K562 (cell line): ENCODE results near the gene SLC25A21. TPM values are rescaled to one million over a fixed set of nuclear protein-coding genes. Genes with fewer than 3 reads are reported as not detected.

Experiments
- ATAC-seq: fragments of 200-7000 bp; cut with Tn5 transposase; 3 replicates; pipeline ENCODE4 v1.9.1; 2020; ENCODE audit warnings: moderate library complexity
- BruUV-seq: library from RNA; stranded (reverse); fragments of 400-500 nt; replicated peaks from 2 replicates; lab custom pipeline; 2021; lab: Mats Ljungman, UMichigan
- CTCF ChIA-PET: fragments of 300-600 bp; formaldehyde crosslinking; extraction: SDS; loops from one replicate; lab custom pipeline; 2021; ENCODE audit warnings: low intra/inter-chr PET ratio; lab: Yijun Ruan, JAX
- POLR2A ChIA-PET: fragments of 300-600, 350-650 bp; sonication (Branson Sonifier 250); formaldehyde crosslinking; extraction: SDS; loops from one replicate; lab custom pipeline; 2021; ENCODE audit warnings: antibody characterized with exemption, inconsistent platforms; lab: Yijun Ruan, JAX
- DNase-seq, 4 experiments: peaks; one replicate each; pipeline versions ENCODE4 v3.0.0 to v3.0.0-alpha.2; 2011 to 2018; ENCODE audit warnings: low spot score in 3 of 4, mixed read lengths in 3 of 4; ENCODE audit errors: extremely low read depth in 1 of 4
- FAIRE-seq: peaks from 2 replicates; lab custom pipeline; 2011; peaks lifted over from hg19 to GRCh38; lab: Jason Lieb, UNC
- H2AFZ ChIP-seq: 2 replicates; pipeline ENCODE4 v1.6.0; 2011; ENCODE audit warnings: low read depth, low read length, control low read depth, inconsistent platforms
- H3K27ac ChIP-seq: fragments of 200-600 bp; 3 replicates; pipeline ENCODE4 v1.8.0; 2011; ENCODE audit warnings: low read depth, mild to moderate bottlenecking, control low read depth, inconsistent platforms, low read length, moderate library complexity, mixed read lengths; ENCODE audit errors: extremely low read depth
- H3K27me3 ChIP-seq, 2 experiments: fragments of 300-600 bp in 1 of 2; 2 replicates in 1 of 2; 3 replicates in 1 of 2; pipeline versions ENCODE4 v1.6.0 to v1.8.0; 2011; ENCODE audit warnings: inconsistent platforms in 2 of 2, low read length in 2 of 2, mild to moderate bottlenecking in 1 of 2, mixed read lengths in 1 of 2, moderate library complexity in 1 of 2; ENCODE audit not compliant: control insufficient read depth in 2 of 2, insufficient read depth in 2 of 2
- H3K36me3 ChIP-seq: fragments of 300-600 bp; 3 replicates; pipeline ENCODE4 v1.8.0; 2011; ENCODE audit warnings: mild to moderate bottlenecking, low read length, inconsistent platforms; ENCODE audit not compliant: control insufficient read depth, insufficient read depth
- H3K4me1 ChIP-seq, 2 experiments: fragments of 200-600 bp in 1 of 2; replicated peaks in 1 of 2; 2 replicates in 1 of 2; 3 replicates in 1 of 2; pipeline versions ENCODE4 v1.5.1 to v1.8.0; 2011; ENCODE audit warnings: inconsistent platforms in 2 of 2, low read length in 2 of 2, mild to moderate bottlenecking in 1 of 2, mixed read lengths in 1 of 2, moderate library complexity in 1 of 2; ENCODE audit not compliant: control insufficient read depth in 2 of 2, insufficient read depth in 2 of 2
- H3K4me2 ChIP-seq: 2 replicates; pipeline ENCODE4 v1.6.1; 2011; ENCODE audit warnings: low read length, control low read depth, inconsistent platforms, mixed read lengths; ENCODE audit not compliant: insufficient read depth
- H3K4me3 ChIP-seq: fragments of 200-600 bp; sonication (generic), shearing (Covaris generic); 2 replicates; pipeline ENCODE4 v1.5.1; 2016; ENCODE audit warnings: control low read depth, inconsistent platforms
- H3K79me2 ChIP-seq: fragments of 200-600 bp; 3 replicates; pipeline ENCODE4 v1.8.0; 2011; ENCODE audit warnings: low read length, inconsistent platforms; ENCODE audit not compliant: control insufficient read depth, insufficient read depth
- H3K9ac ChIP-seq, 2 experiments: 2 replicates each; pipeline versions ENCODE4 v1.6.0 to v1.6.1; 2011; ENCODE audit warnings: low read depth in 2 of 2, low read length in 2 of 2, control low read depth in 1 of 2, inconsistent platforms in 1 of 2, mild to moderate bottlenecking in 1 of 2, mixed read lengths in 1 of 2; ENCODE audit not compliant: insufficient read depth in 1 of 2
- H3K9me1 ChIP-seq: one replicate; pipeline ENCODE4 v1.6.0; 2011; ENCODE audit warnings: inconsistent platforms, mild to moderate bottlenecking, low read length, moderate library complexity; ENCODE audit not compliant: control insufficient read depth, insufficient read depth
- H3K9me3 ChIP-seq: replicated peaks from 2 replicates; pipeline ENCODE4 v1.5.1; 2011; ENCODE audit warnings: low read depth, low read length, inconsistent platforms; ENCODE audit not compliant: control insufficient read depth, insufficient read depth
- H4K20me1 ChIP-seq: replicated peaks from 2 replicates; pipeline ENCODE4 v1.6.1; 2011; ENCODE audit warnings: low read length, inconsistent platforms, mixed read lengths; ENCODE audit not compliant: control insufficient read depth, insufficient read depth
- CBX2 ChIP-seq: fragments of 200-600 bp; sonication (generic); IDR thresholded peaks from one replicate; pipeline ENCODE4 v1.6.1; 2012; ENCODE audit warnings: mild to moderate bottlenecking, low read length, inconsistent platforms; ENCODE audit not compliant: insufficient read depth, poor library complexity, severe bottlenecking
- CREB1 ChIP-seq, 2 experiments: sonication (generic) in 1 of 2; formaldehyde crosslinking in 1 of 2; IDR thresholded peaks; 2 replicates each; pipeline versions ENCODE4 v1.6.1 to v1.8.0; 2012 to 2022; ENCODE audit warnings: inconsistent platforms in 1 of 2, mild to moderate bottlenecking in 1 of 2, missing genetic modification reagents in 1 of 2, moderate library complexity in 1 of 2
- CREB3 ChIP-seq: fragments of 450-650 bp; conservative IDR thresholded peaks from 2 replicates; pipeline ENCODE4 v1.6.1; 2016; ENCODE audit warnings: missing genetic modification characterization, low read depth, mild to moderate bottlenecking, missing compliant biosample characterization, moderate library complexity
- EWSR1 ChIP-seq: fragments of 450-650 bp; IDR thresholded peaks from 2 replicates; pipeline ENCODE4 v1.6.1; 2018; ENCODE audit warnings: borderline replicate concordance, mild to moderate bottlenecking, low read depth, moderate library complexity; ENCODE audit not compliant: partially characterized antibody
- FOXA3 ChIP-seq, 2 experiments: fragments of 450-650 bp in 1 of 2; sonication (generic) in 1 of 2; formaldehyde crosslinking; IDR thresholded peaks in 1 of 2; conservative IDR thresholded peaks in 1 of 2; 2 replicates each; pipeline versions ENCODE4 v1.4.0 to v1.8.0; 2020 to 2022; ENCODE audit warnings: mild to moderate bottlenecking in 2 of 2, missing genetic modification reagents in 1 of 2
- GABPB1 ChIP-seq: sonication (generic); formaldehyde crosslinking; IDR thresholded peaks from 2 replicates; pipeline ENCODE4 v1.8.0; 2022; ENCODE audit warnings: mild to moderate bottlenecking, missing genetic modification reagents
- HDAC6 ChIP-seq: IDR thresholded peaks from 2 replicates; pipeline ENCODE4 v1.6.1; 2012; ENCODE audit warnings: low read depth, mild to moderate bottlenecking, control low read depth, inconsistent platforms, low read length, moderate library complexity
- MAFF ChIP-seq: IDR thresholded peaks from 2 replicates; pipeline ENCODE4 v1.6.1; 2012; ENCODE audit warnings: low read length, improper control_type of control experiment
- NR1H2 ChIP-seq: sonication (generic); formaldehyde crosslinking; IDR thresholded peaks from 2 replicates; pipeline ENCODE4 v1.4.0; 2020; ENCODE audit warnings: mild to moderate bottlenecking, missing genetic modification reagents
- NRF1 ChIP-seq, 2 experiments: fragments of 450-650 bp; IDR thresholded peaks in 1 of 2; conservative IDR thresholded peaks in 1 of 2; 2 replicates each; pipeline ENCODE4 v1.6.1; 2014; ENCODE audit warnings: mild to moderate bottlenecking in 2 of 2
- OTX1 ChIP-seq: fragments of 450-650 bp; formaldehyde crosslinking; IDR thresholded peaks from 2 replicates; pipeline ENCODE4 v1.4.0; 2022; ENCODE audit warnings: mild to moderate bottlenecking
- RBM22 ChIP-seq: fragments of 200-400 bp; formaldehyde crosslinking; IDR thresholded peaks from 2 replicates; pipeline ENCODE4 v1.6.1; 2018; ENCODE audit warnings: low read length, low read depth; ENCODE audit not compliant: poor library complexity, severe bottlenecking
- SP1 ChIP-seq: sonication (generic); formaldehyde crosslinking; IDR thresholded peaks from 2 replicates; pipeline ENCODE4 v1.8.1; 2022; ENCODE audit warnings: mild to moderate bottlenecking, missing genetic modification reagents
- TAF7 ChIP-seq: fragments of 450-650 bp; IDR thresholded peaks from 2 replicates; pipeline ENCODE4 v1.6.1; 2016; ENCODE audit warnings: missing genetic modification characterization, missing compliant biosample characterization
- VEZF1 ChIP-seq: fragments of 200-800 bp; sonication (Bioruptor generic); IDR thresholded peaks from 2 replicates; pipeline ENCODE4 v1.6.1; 2017; ENCODE audit warnings: missing genetic modification characterization, missing compliant biosample characterization
- ZNF232 ChIP-seq: sonication (generic); formaldehyde crosslinking; IDR thresholded peaks from 2 replicates; pipeline ENCODE4 v1.8.0; 2022; ENCODE audit warnings: mild to moderate bottlenecking, missing genetic modification reagents
- ZNF384 ChIP-seq: IDR thresholded peaks from 2 replicates; pipeline ENCODE4 v1.6.1; 2012; ENCODE audit warnings: low read depth, low read length, improper control_type of control experiment
- ZNF785 ChIP-seq: fragments of 250-450 bp; sonication (Bioruptor Pico); IDR thresholded peaks from 2 replicates; pipeline ENCODE4 v1.4.0; 2020; ENCODE audit warnings: mild to moderate bottlenecking
- WGBS: fragments of 100-300 bp; shearing (Covaris generic); methylation state at CpG from one replicate; pipeline ENCODE4 v1.1.6; 2016; ENCODE audit warnings: low coverage, mixed read lengths; ENCODE audit not compliant: insufficient coverage; ENCODE audit errors: missing lambda C conversion rate; 5-methylcytosine and 5-hydroxymethylcytosine counted together
- in situ Hi-C: fragments of 300-500 bp; cut with MboI; formaldehyde crosslinking; loops from 4 replicates; pipeline ENCODE4 v1.15.0; 2018; ENCODE audit warnings: inconsistent platforms, mixed read lengths
- intact Hi-C: fragments of 100-400 bp; cut with micrococcal nuclease; formaldehyde crosslinking; loops from 2 replicates; pipeline ENCODE4 v1.14.2; 2022
- polyA plus RNA-seq, 8 experiments: library from polyadenylated mRNA; depleted of rRNA in 4 of 8; stranded (reverse) in 5 of 8; unstranded in 3 of 8; fragments of >200 nt; fragmentation: Nextera tagmentation in 2 of 8; fragmentation: Illumina TruSeq in 1 of 8; extraction: Ambion mirVana in 2 of 8; extraction: Trizol in 1 of 8; gene quantifications; 2 replicates each; pipeline versions ENCODE4 v1.2.1 to v1.2.3, GENCODE V29; 2011 to 2014; ENCODE audit warnings: inconsistent platforms in 1 of 8, missing spikeins in 1 of 8
- total RNA-seq, 7 experiments: library from RNA; depleted of rRNA in 6 of 7; stranded (reverse); fragments of >200 nt in 6 of 7; fragmentation: Illumina TruSeq in 2 of 7; extraction: Trizol in 2 of 7; gene quantifications; 2 replicates each; pipeline versions ENCODE4 v1.2.1 to v1.2.3, GENCODE V29; 2011 to 2021; ENCODE audit warnings: low replicate concordance in 1 of 7

The SLC25A21 gene
- total and polyA plus RNA-seq, 9 of the 15 experiments (the other 6 are each of a cell fraction or from before 2014, with no cell fraction given), result 15.2 to 46.7 (median 28.7) TPM

- intact Hi-C loops (no loop called here), in situ Hi-C loops (no loop called here)
- H3K9ac ChIP-seq, result no peak overlapping the region
- ChIA-PET POLR2A (no interaction called here), CTCF (no interaction called here)
- H3K27ac ChIP-seq, result no peak overlapping the region
- H3K79me2 ChIP-seq, result no peaks in the 10 kb centered on the region
- H3K9me1 ChIP-seq, result peaks cover 2% of the 10 kb centered on the region
- FAIRE-seq (no peak), DNase-seq (no peak), ATAC-seq (no peak)
- no peaks in the 10 kb centered on the region for H3K27me3 ChIP-seq
- no peak overlapping the region for H3K4me3 ChIP-seq
- BruUV-seq, result no TSS peak
- WGBS, result 63% methylated on average over 5 of the region's 5 CpGs
- H3K9me3 ChIP-seq, result no peaks in the 10 kb centered on the region
- TF ChIP-seq NR1H2 (CRISPR knock-in tag) (no peak), NRF1 (conservative IDR thresholded peaks at IDR 0.05 in 1 of 2, IDR thresholded peaks at IDR 0.05 in 1 of 2) (no peak), ZNF785 (CRISPR knock-in tag) (no peak), CREB1 (IDR thresholded peaks at IDR 0.05) (no peak), CREB1 (CRISPR knock-in tag; IDR thresholded peaks at IDR 0.05) (no peak), CREB3 (tag) (no peak), FOXA3 (CRISPR knock-in tag; conservative IDR thresholded peaks at IDR 0.05 in 1 of 2, IDR thresholded peaks at IDR 0.05 in 1 of 2) (no peak), ZNF232 (CRISPR knock-in tag) (no peak), ZNF384 (no peak), VEZF1 (CRISPR knock-in tag) (no peak), OTX1 (CRISPR knock-in tag) (no peak), EWSR1 (no peak), HDAC6 (no peak), TAF7 (tag) (no peak), MAFF (no peak), RBM22 (no peak), SP1 (CRISPR knock-in tag) (no peak), GABPB1 (no peak), CBX2 (no peak)
- no peaks in the 10 kb centered on the region; the same call in 1 of the 2 replicates for H4K20me1 ChIP-seq
- H3K4me1 ChIP-seq, result peaks cover 0 to 4% of the 10 kb centered on the region in 2 experiments; a peak in 3 of 5 replicates
- no peaks in the 10 kb centered on the region for H3K36me3 ChIP-seq
- H2AFZ ChIP-seq, result no peak overlapping the region
- no peak overlapping the region for H3K4me2 ChIP-seq
Measured at GRCh38 chr14:36852981-36853691, 319.3 kb downstream of the SLC25A21 start.
